ENCODE results near the gene SEC24C. TPM values are rescaled to one million over a fixed set of nuclear protein-coding genes. Genes with fewer than 3 reads are reported as not detected.

The SEC24C gene
- polyA plus RNA-seq, 1 of the 3 experiments (the other 2 are of a cell fraction), result 73.6 TPM

DNA sequence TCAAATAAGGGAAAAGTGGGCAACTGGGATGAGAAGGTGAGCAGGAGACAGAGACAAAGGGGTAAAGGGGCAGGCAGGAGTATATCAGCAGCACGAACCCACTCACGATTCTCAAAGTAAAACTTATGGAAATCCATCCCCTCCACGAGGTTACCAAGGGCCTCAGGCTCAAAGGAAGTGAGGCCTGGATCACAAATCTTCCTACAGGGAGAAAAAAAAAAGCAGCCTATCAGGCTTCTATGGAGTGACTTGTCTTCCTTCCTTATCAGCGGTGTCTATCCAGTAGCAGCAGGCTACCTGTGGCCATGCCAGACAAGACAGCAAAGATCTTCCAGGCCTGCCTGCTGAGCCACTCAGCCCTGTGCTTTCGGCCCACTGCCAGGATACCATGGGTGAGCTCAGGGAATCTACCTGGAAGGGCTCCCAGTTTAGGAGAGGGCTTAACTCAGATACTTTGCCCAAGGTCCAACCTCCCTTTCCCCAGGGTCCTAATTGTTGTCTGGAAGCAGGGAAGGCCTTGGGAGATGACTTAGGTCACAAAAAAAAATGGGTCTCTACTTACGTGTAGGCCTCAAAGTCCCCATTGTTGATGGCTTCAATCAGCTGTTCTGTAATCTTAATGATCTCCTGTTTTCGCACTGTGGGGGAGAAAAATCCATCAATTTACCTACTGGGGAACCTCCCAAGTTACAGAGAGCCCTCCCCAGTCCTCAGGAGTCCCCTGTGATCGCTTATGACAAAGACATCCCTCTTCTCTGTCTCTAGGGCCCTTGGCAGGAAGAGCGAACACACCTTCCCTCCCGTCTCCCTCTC is 73.0 kb downstream of the SEC24C start:
- Histone ChIP-seq H3K4me3 (ENCODE audit: low read depth in 2 of 2, low read length in 1 of 2) (no peak overlapping the region), H3K27me3 (ENCODE audit: insufficient read depth) (no peaks in the 10 kb centered on the region), H3K9me3 (no peaks in the 10 kb centered on the region), H3K27ac (ENCODE audit: low read depth in 2 of 2, low read length in 1 of 2) (peak overlapping the region; percentile 34 to 69), H3K79me2 (ENCODE audit: insufficient read depth) (no peaks in the 10 kb centered on the region), H4K20me1 (ENCODE audit: insufficient read depth) (no peaks in the 10 kb centered on the region), H3K4me1 (ENCODE audit: control insufficient read depth in 1 of 2, insufficient read depth in 2 of 2, low read depth in 1 of 2, low read length in 1 of 2) (peaks cover 0 to 5% of the 10 kb centered on the region in 2 experiments; a peak in 2 of 4 replicates), H3K9me2 (no peaks in the 10 kb centered on the region), H3K4me2 (no peak overlapping the region), H3K36me3 (replicated peaks in 1 of 2; ENCODE audit: control insufficient read depth in 1 of 2, insufficient read depth in 2 of 2, low read length in 1 of 2) (peaks cover 10 to 41% of the 10 kb centered on the region in 2 experiments), H3F3A (replicated peaks; ENCODE audit: insufficient read depth) (peaks cover 34% of the 10 kb centered on the region), H2AFZ (ENCODE audit: low read depth) (no peak overlapping the region), H3K9ac (no peak overlapping the region)
- no peak for TF ChIP-seq TEAD4 (IDR thresholded peaks at IDR 0.05; ENCODE audit: borderline replicate concordance, insufficient read depth)
- DNase-seq, result no peak
- ChIA-PET CTCF (interaction anchor here (1.0 to 2.0 kb wide), 4 partner anchors 28 to 124 kb away, joined by 3 to 6 read pairs (median 4); no protein-coding TSS in a partner anchor), POLR2A (no interaction called here)
- 87% methylated on average over 10 of the region's 10 CpGs for WGBS (ENCODE audit: low lambda C conversion rate)

DNA sequence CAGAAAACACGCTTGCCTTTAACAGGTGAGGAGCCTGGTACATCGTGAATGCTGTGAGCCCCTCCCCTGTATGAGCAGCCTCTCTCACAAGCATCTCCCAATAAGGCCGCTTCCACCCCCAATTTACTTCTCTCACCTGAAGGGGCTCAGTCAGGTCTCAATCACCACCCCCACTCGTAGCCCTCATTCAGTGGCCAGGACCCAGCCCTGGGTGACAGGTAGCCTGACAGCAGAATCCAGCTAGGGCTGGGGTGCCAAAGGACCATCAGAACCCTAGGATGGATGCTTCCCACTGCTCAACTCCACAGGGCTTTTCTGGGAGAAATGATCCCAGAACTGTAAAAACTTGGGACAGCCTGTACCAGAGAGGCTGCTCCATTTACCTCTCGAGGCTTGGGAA is 73.7 kb downstream of the SEC24C start:
- CTCF ChIA-PET, result interaction anchor here (0.9 to 1.3 kb wide), 3 partner anchors 9 to 263 kb away, joined by 3 to 4 read pairs (median 4); no protein-coding TSS in a partner anchor
- Histone ChIP-seq H2AFZ (ENCODE audit: low read depth) (no peak overlapping the region), H3K9ac (no peak overlapping the region), H4K20me1 (ENCODE audit: insufficient read depth) (no peaks in the 10 kb centered on the region), H3K27me3 (ENCODE audit: insufficient read depth) (no peaks in the 10 kb centered on the region), H3K9me3 (no peaks in the 10 kb centered on the region), H3F3A (replicated peaks; ENCODE audit: insufficient read depth) (peaks cover 27% of the 10 kb centered on the region), H3K9me2 (no peaks in the 10 kb centered on the region), H3K27ac (ENCODE audit: low read depth in 2 of 2, low read length in 1 of 2) (no peak overlapping the region), H3K36me3 (replicated peaks in 1 of 2; ENCODE audit: control insufficient read depth in 1 of 2, insufficient read depth in 2 of 2, low read length in 1 of 2) (peaks cover 10 to 37% of the 10 kb centered on the region in 2 experiments), H3K4me3 (ENCODE audit: low read depth in 2 of 2, low read length in 1 of 2) (no peak overlapping the region), H3K79me2 (ENCODE audit: insufficient read depth) (no peaks in the 10 kb centered on the region), H3K4me1 (ENCODE audit: control insufficient read depth in 1 of 2, insufficient read depth in 2 of 2, low read depth in 1 of 2, low read length in 1 of 2) (peaks cover 0 to 5% of the 10 kb centered on the region in 2 experiments; a peak in 2 of 4 replicates), H3K4me2 (no peak overlapping the region)
- no peak for DNase-seq
- TF ChIP-seq SMC3 (IDR thresholded peaks at IDR 0.05; ENCODE audit: low read depth, low read length), result no peak
- no peak for TF ChIP-seq FOXJ3 (CRISPR knock-in tag; IDR thresholded peaks at IDR 0.05)
- TF ChIP-seq TAF1 (IDR thresholded peaks at IDR 0.05; ENCODE audit: borderline replicate concordance, low read depth, low read length), result no peak
- no peak for TF ChIP-seq EZH2phosphoT487 (IDR thresholded peaks at IDR 0.05; ENCODE audit: borderline replicate concordance, low read depth)
- TF ChIP-seq FOSL2 (IDR thresholded peaks at IDR 0.05; ENCODE audit: borderline replicate concordance, low read depth), result no peak
- TF ChIP-seq POLR2AphosphoS5 (IDR thresholded peaks at IDR 0.05; ENCODE audit: low read depth, low read length), result no peak
- no peak for TF ChIP-seq FOXM1 (IDR thresholded peaks at IDR 0.05; ENCODE audit: low read depth)
- no peak for TF ChIP-seq EP300 (IDR thresholded peaks at IDR 0.05; ENCODE audit: borderline replicate concordance in 1 of 2, low read depth in 1 of 2, low read length in 1 of 2)
- TF ChIP-seq SIN3A (IDR thresholded peaks at IDR 0.05; ENCODE audit: borderline replicate concordance, low read depth, low read length), result no peak
- no peak for TF ChIP-seq RCOR1 (IDR thresholded peaks at IDR 0.05; ENCODE audit: low read length)
- TF ChIP-seq ELF1 (IDR thresholded peaks at IDR 0.05), result no peak
- TF ChIP-seq, protein P1, sequence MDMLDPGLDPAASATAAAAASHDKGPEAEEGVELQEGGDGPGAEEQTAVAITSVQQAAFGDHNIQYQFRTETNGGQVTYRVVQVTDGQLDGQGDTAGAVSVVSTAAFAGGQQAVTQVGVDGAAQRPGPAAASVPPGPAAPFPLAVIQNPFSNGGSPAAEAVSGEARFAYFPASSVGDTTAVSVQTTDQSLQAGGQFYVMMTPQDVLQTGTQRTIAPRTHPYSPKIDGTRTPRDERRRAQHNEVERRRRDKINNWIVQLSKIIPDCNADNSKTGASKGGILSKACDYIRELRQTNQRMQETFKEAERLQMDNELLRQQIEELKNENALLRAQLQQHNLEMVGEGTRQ (IDR thresholded peaks at IDR 0.05; ENCODE audit: borderline replicate concordance, low read depth, low read length), result no peak
- no peak for TF ChIP-seq JUND (IDR thresholded peaks at IDR 0.05)
- no peak for TF ChIP-seq GABPA (IDR thresholded peaks at IDR 0.05; ENCODE audit: low read depth)
- no peak for TF ChIP-seq GATA2 (CRISPR knock-in tag; IDR thresholded peaks at IDR 0.05)
- TF ChIP-seq, protein P2, sequence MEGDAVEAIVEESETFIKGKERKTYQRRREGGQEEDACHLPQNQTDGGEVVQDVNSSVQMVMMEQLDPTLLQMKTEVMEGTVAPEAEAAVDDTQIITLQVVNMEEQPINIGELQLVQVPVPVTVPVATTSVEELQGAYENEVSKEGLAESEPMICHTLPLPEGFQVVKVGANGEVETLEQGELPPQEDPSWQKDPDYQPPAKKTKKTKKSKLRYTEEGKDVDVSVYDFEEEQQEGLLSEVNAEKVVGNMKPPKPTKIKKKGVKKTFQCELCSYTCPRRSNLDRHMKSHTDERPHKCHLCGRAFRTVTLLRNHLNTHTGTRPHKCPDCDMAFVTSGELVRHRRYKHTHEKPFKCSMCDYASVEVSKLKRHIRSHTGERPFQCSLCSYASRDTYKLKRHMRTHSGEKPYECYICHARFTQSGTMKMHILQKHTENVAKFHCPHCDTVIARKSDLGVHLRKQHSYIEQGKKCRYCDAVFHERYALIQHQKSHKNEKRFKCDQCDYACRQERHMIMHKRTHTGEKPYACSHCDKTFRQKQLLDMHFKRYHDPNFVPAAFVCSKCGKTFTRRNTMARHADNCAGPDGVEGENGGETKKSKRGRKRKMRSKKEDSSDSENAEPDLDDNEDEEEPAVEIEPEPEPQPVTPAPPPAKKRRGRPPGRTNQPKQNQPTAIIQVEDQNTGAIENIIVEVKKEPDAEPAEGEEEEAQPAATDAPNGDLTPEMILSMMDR (IDR thresholded peaks at IDR 0.05), result no peak
- TF ChIP-seq TCF12 (IDR thresholded peaks at IDR 0.05), result no peak
- TF ChIP-seq, protein P3, sequence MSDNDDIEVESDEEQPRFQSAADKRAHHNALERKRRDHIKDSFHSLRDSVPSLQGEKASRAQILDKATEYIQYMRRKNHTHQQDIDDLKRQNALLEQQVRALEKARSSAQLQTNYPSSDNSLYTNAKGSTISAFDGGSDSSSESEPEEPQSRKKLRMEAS (IDR thresholded peaks at IDR 0.05; ENCODE audit: low read depth), result no peak
- POLR2A ChIA-PET, result no interaction called here
- 98% methylated on average over 5 of the region's 5 CpGs for WGBS (ENCODE audit: low lambda C conversion rate)
